HFFc6 (cell line): ENCODE results near the gene BSND. TPM values are rescaled to one million over a fixed set of nuclear protein-coding genes. Genes with fewer than 3 reads are reported as not detected.

Experiments
- DNase-seq: peaks from one replicate; pipeline ENCODE4 v3.0.0-alpha.2; 2018
- H3K27ac Mint-ChIP-seq: 2 replicates; pipeline ENCODE4 v1.8.0; 2020; ENCODE audit warnings: mild to moderate bottlenecking, mixed read lengths
- H3K27me3 Mint-ChIP-seq: 2 replicates; pipeline ENCODE4 v1.8.0; 2021; ENCODE audit warnings: mild to moderate bottlenecking, moderate library complexity, mixed read lengths; ENCODE audit not compliant: insufficient read depth
- H3K36me3 Mint-ChIP-seq: 2 replicates; pipeline ENCODE4 v1.8.0; 2021; ENCODE audit warnings: low read depth, mixed read lengths
- H3K4me1 Mint-ChIP-seq: 2 replicates; pipeline ENCODE4 v1.8.0; 2020; ENCODE audit warnings: low read depth, mixed read lengths
- H3K4me3 Mint-ChIP-seq: 2 replicates; pipeline ENCODE4 v1.8.0; 2020; ENCODE audit warnings: mild to moderate bottlenecking, moderate library complexity, mixed read lengths
- H3K9me3 Mint-ChIP-seq: 2 replicates; pipeline ENCODE4 v1.8.0; 2020; ENCODE audit warnings: mild to moderate bottlenecking, mixed read lengths
- total RNA-seq, 6 experiments: library from RNA; stranded (reverse); fragmentation: NEBNext Ultra II Directional; extraction: Animal tissue kit (Norgen Biotek cat#: 25700); gene quantifications; 2 replicates in 1 of 6; 3 replicates in 5 of 6; pipeline ENCODE4 v1.2.3, GENCODE V29; 2021
- TF ChIP-seq, protein P1 (sequence below): fragments of 200-600 bp; sonication (generic); IDR thresholded peaks from 2 replicates; pipeline ENCODE4 v1.5.0; 2021; ENCODE audit warnings: antibody characterized with exemption, mild to moderate bottlenecking

BSND gene
- total RNA-seq, 6 experiments from 2014 or later: not detected

DNA sequence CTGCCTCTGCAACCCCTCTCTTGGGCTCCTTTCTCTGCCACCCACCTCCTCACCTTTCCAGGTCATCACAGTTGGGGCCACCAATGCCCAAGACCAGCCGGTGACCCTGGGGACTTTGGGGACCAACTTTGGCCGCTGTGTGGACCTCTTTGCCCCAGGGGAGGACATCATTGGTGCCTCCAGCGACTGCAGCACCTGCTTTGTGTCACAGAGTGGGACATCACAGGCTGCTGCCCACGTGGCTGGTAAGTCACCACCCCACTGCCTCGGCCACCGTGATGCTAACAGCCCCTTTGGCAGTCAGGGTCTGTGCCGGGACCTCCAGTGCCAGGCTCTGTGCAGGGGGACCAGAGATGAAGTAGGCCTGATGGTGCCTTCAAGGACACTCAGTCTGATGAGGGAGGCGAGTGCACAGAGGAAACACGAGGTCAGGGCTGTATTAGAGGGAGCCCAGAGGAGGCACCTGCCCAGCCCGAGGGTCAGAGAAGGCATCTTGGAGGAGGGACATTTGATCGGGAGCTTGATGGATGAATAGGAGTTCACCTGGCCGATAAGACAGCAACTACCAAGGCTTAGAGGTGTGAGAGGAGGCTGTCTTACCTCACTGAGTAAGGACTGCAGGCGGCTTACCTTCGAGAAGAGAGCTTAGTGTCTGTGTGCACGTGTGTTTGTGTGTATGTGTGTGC lies 58.7 kb downstream of the BSND start:
- no peaks in the 10 kb centered on the region for H3K4me1 Mint-ChIP-seq
- no peaks in the 10 kb centered on the region for H3K36me3 Mint-ChIP-seq
- no peak for DNase-seq
- H3K4me3 Mint-ChIP-seq: no peak overlapping the region
- TF ChIP-seq, protein P1, sequence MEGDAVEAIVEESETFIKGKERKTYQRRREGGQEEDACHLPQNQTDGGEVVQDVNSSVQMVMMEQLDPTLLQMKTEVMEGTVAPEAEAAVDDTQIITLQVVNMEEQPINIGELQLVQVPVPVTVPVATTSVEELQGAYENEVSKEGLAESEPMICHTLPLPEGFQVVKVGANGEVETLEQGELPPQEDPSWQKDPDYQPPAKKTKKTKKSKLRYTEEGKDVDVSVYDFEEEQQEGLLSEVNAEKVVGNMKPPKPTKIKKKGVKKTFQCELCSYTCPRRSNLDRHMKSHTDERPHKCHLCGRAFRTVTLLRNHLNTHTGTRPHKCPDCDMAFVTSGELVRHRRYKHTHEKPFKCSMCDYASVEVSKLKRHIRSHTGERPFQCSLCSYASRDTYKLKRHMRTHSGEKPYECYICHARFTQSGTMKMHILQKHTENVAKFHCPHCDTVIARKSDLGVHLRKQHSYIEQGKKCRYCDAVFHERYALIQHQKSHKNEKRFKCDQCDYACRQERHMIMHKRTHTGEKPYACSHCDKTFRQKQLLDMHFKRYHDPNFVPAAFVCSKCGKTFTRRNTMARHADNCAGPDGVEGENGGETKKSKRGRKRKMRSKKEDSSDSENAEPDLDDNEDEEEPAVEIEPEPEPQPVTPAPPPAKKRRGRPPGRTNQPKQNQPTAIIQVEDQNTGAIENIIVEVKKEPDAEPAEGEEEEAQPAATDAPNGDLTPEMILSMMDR: no peak
- peaks cover 34% of the 10 kb centered on the region for H3K27me3 Mint-ChIP-seq
- H3K9me3 Mint-ChIP-seq: no peaks in the 10 kb centered on the region
- H3K27ac Mint-ChIP-seq: no peak overlapping the region

DNA sequence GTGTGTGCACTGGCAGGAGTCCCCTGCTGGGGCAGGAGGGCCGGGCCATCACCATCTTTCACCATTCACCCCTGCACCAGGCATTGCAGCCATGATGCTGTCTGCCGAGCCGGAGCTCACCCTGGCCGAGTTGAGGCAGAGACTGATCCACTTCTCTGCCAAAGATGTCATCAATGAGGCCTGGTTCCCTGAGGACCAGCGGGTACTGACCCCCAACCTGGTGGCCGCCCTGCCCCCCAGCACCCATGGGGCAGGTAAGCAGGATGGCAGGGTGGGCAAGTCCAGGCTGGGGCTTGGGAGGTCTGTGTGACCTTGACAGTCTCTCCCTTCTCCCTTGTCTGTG lies 59.2 kb downstream of the BSND start:
- H3K4me1 Mint-ChIP-seq: no peaks in the 10 kb centered on the region
- peaks cover 34% of the 10 kb centered on the region for H3K27me3 Mint-ChIP-seq
- no peak overlapping the region for H3K4me3 Mint-ChIP-seq
- no peaks in the 10 kb centered on the region for H3K36me3 Mint-ChIP-seq
- H3K9me3 Mint-ChIP-seq: no peaks in the 10 kb centered on the region
- no peak for DNase-seq
- TF ChIP-seq, protein P1: no peak
- no peak overlapping the region for H3K27ac Mint-ChIP-seq

DNA sequence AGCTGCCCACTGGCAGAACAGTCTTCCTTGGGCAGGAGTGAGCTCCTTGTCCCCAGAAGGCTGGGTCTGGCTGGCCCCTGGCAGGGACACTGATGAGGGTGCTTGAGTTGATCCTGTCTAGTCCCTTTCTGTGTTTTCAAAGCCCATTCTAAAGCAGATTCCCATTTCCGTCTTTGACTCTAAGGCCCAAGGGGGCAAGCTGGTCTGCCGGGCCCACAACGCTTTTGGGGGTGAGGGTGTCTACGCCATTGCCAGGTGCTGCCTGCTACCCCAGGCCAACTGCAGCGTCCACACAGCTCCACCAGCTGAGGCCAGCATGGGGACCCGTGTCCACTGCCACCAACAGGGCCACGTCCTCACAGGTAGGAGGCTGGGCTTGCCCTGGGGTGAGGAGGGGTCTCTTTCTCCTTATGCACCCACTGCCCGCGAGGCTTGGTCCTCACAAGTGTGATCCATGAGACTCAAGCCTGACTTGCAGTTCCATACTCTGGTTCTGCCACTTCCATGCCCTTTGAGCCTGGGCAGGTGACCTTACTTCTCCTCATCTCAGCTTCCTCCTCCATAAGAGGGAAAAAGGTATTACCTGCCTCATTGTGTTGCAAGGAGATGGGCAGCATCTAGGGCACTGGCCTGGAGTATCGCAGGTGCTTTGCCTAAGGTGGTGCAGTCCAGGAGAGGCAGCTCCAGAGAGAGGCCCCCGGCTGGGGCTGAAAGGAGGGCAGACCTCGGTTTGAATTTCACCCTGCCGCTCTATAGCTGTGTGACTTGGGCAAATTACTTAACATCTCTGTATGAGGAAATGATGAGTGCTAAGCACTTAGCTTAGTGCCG lies 60.8 kb downstream of the BSND start:
- Mint-ChIP-seq H3K27ac (no peak overlapping the region), H3K9me3 (no peaks in the 10 kb centered on the region), H3K36me3 (no peaks in the 10 kb centered on the region), H3K27me3 (peaks cover 35% of the 10 kb centered on the region), H3K4me1 (peaks cover 7% of the 10 kb centered on the region), H3K4me3 (no peak overlapping the region)
- DNase-seq: no peak
- TF ChIP-seq, protein P1: no peak

DNA sequence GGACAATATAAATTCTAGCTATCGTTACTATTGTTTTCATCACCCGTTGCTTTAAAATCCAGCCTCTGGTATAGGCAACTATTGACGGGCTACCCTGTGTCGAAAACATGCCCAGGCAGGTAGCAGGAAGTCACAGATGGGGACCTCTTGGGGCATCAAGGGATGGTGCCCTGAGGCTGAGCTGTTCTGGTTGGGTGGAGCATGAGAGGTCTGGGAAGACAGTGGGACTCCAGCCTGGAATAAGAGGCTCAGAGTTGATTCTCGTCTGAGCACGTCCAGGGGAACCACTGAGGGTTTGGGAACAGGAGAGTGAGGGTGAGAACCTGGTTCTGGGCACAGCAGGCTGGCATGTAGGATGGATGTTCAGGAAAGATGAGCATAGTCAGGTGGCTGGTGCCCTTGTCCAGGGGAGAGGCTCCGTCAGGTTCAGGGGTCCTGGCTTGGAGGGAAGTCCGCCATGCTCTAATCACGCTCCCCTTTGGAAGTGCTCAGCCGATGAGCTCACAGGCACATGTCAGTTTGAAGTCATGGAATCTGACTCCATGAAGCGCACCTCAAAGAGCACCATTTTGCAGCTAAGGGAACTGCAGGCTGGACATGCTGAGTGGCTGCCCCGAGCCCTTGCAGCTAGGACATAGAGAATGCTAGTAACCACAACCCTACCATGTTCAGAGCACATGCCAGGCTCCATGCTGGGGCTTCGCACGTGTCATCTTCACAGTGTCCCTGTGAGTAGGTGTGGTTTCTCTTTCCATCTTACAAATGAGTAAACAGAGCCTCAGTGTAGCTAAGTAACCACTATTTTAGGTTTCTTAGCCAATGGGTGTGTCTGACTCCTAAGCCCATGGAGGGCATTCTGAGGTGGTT lies 61.6 kb downstream of the BSND start:
- Mint-ChIP-seq H3K4me1 (peaks cover 16% of the 10 kb centered on the region), H3K9me3 (no peaks in the 10 kb centered on the region), H3K27me3 (peaks cover 27% of the 10 kb centered on the region), H3K36me3 (no peaks in the 10 kb centered on the region), H3K4me3 (no peak overlapping the region), H3K27ac (no peak overlapping the region; the same call in 1 of the 2 replicates)
- TF ChIP-seq, protein P1: no peak
- no peak for DNase-seq

DNA sequence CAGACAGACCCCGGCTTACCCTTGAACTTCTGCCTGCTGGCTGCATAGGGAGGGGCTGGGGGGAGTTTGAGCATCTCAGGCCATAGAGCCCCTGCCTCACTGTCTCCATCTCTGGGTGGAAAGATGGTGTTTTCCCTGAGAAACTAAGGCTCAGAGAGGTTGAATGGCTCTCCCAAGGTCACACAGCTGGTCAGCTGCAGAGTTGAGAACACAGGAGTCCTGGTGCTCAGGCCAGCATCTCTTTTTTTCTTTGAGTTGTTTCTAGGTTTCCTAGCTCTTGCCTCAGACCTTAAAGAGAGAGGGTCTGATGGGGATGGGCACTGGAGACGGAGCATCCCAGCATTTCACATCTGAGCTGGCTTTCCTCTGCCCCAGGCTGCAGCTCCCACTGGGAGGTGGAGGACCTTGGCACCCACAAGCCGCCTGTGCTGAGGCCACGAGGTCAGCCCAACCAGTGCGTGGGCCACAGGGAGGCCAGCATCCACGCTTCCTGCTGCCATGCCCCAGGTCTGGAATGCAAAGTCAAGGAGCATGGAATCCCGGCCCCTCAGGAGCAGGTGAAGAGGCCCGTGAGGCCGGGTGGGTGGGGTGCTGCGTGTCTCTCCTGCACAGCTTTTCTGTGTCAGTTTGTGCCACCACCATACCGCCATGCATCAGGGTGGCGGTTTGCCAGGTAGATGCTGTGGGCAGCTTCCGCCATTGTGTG lies 62.4 kb downstream of the BSND start:
- no peak for DNase-seq
- no peaks in the 10 kb centered on the region for H3K9me3 Mint-ChIP-seq

More for the DNA sequence above, 62.4 kb downstream of the BSND start:
- H3K36me3 Mint-ChIP-seq: peaks cover 5% of the 10 kb centered on the region; the same call in 1 of the 2 replicates
- no peak overlapping the region for H3K27ac Mint-ChIP-seq
- H3K4me3 Mint-ChIP-seq: no peak overlapping the region
- peaks cover 22% of the 10 kb centered on the region for H3K4me1 Mint-ChIP-seq
- TF ChIP-seq, protein P1: no peak
- H3K27me3 Mint-ChIP-seq: peaks cover 26% of the 10 kb centered on the region
